CD4-positive, CD25-positive, alpha-beta regulatory T cell (primary cell): ENCODE data around the gene ADM. TPM values are rescaled to one million over a fixed set of nuclear protein-coding genes. Genes with fewer than 3 reads are reported as not detected.
A peak's percentile ranks its signal among the peaks of the same experiment; 100 is the strongest.

Experiments
- ATAC-seq, 2 donors: fragments of 150-1000 bp; cut with Tn5 transposase; one replicate each; pipeline ENCODE4 v1.10.0; 2021; ENCODE audit warnings: low read depth in 2 of 2, moderate number of reproducible peaks in 2 of 2, moderate library complexity in 1 of 2
- DNase-seq, 3 donors: peaks; one replicate each; pipeline versions ENCODE4 v3.0.0 to v3.0.0-alpha.2; 2012 to 2022; ENCODE audit warnings: mixed read lengths in 1 of 3
- H3K27ac ChIP-seq: one replicate; pipeline ENCODE4 v1.7.0; 2013; ENCODE audit warnings: mild to moderate bottlenecking, low read length; ENCODE audit not compliant: insufficient read depth, poor library complexity, severe bottlenecking
- H3K27me3 ChIP-seq: one replicate; pipeline ENCODE4 v1.7.0; 2013; ENCODE audit warnings: low read length; ENCODE audit not compliant: control insufficient read depth, insufficient read depth
- H3K36me3 ChIP-seq: one replicate; pipeline ENCODE4 v1.7.0; 2013; ENCODE audit warnings: mild to moderate bottlenecking, low read length, moderate library complexity; ENCODE audit not compliant: control insufficient read depth, insufficient read depth
- H3K4me1 ChIP-seq: 2 replicates; pipeline ENCODE4 v1.7.0; 2013; ENCODE audit warnings: mild to moderate bottlenecking, low read length; ENCODE audit not compliant: insufficient read depth, control insufficient read depth, poor library complexity, severe bottlenecking
- H3K4me3 ChIP-seq: one replicate; pipeline ENCODE4 v1.7.0; 2013; ENCODE audit warnings: low read depth, mild to moderate bottlenecking, low read length, moderate library complexity
- H3K9me3 ChIP-seq, 2 experiments: 1 replicate in 1 of 2; 2 replicates in 1 of 2; pipeline ENCODE4 v1.7.0; 2013; ENCODE audit warnings: low read length in 2 of 2, mild to moderate bottlenecking in 1 of 2, moderate library complexity in 1 of 2; ENCODE audit not compliant: control insufficient read depth in 2 of 2
- H3K27ac Mint-ChIP-seq, 3 donors: one replicate each; pipeline ENCODE4 v1.8.0; 2020 to 2022; ENCODE audit warnings: mild to moderate bottlenecking in 3 of 3, mixed read lengths in 3 of 3, moderate library complexity in 2 of 3
- H3K27me3 Mint-ChIP-seq: one replicate; pipeline ENCODE4 v1.8.0; 2022; ENCODE audit warnings: mild to moderate bottlenecking, mixed read lengths
- H3K36me3 Mint-ChIP-seq: one replicate; pipeline ENCODE4 v1.8.0; 2020; ENCODE audit warnings: mixed read lengths
- H3K4me1 Mint-ChIP-seq, 4 donors: one replicate each; pipeline ENCODE4 v1.8.0; 2020 to 2022; ENCODE audit warnings: mixed read lengths in 4 of 4, mild to moderate bottlenecking in 1 of 4
- H3K4me3 Mint-ChIP-seq, 4 donors: one replicate each; pipeline ENCODE4 v1.8.0; 2020 to 2022; ENCODE audit warnings: mild to moderate bottlenecking in 4 of 4, mixed read lengths in 4 of 4, moderate library complexity in 3 of 4
- H3K9me3 Mint-ChIP-seq, 7 donors: one replicate each; pipeline ENCODE4 v1.8.0; 2020 to 2022; ENCODE audit warnings: mixed read lengths in 7 of 7, mild to moderate bottlenecking in 3 of 7, moderate library complexity in 2 of 7
- polyA plus RNA-seq, 4 donors: library from polyadenylated mRNA; unstranded; fragments of 300-500 nt; fragmentation: Illumina TruSeq; gene quantifications; one replicate each; pipeline ENCODE4 v1.2.3, GENCODE V29; 2021
- total RNA-seq: library from RNA; stranded (reverse); gene quantifications from one replicate; pipeline ENCODE4 v1.2.3, GENCODE V29; 2022

The ADM gene
- total and polyA plus RNA-seq, 5 donors from 2014 or later: 0.39 TPM; not detected in 4

GRCh38 chr11:10267821-10268220, 37.1 kb upstream of the ADM start:
- H3K36me3 Mint-ChIP-seq: no peaks in the 10 kb centered on the region
- no peak overlapping the region for H3K4me3 Mint-ChIP-seq
- peaks cover 0 to 3% (median 0%) of the 10 kb centered on the region in 4 donors for H3K4me1 Mint-ChIP-seq
- ATAC-seq (no peak), DNase-seq (no peak)
- peaks cover 0 to 2% (median 0%) of the 10 kb centered on the region in 7 donors for H3K9me3 Mint-ChIP-seq
- H3K27ac Mint-ChIP-seq: no peak overlapping the region
- Histone ChIP-seq H3K36me3 (no peaks in the 10 kb centered on the region), H3K27ac (no peak overlapping the region), H3K4me3 (no peak overlapping the region), H3K4me1 (no peaks in the 10 kb centered on the region), H3K27me3 (no peaks in the 10 kb centered on the region), H3K9me3 (no peaks in the 10 kb centered on the region)
- H3K27me3 Mint-ChIP-seq: peaks cover 8% of the 10 kb centered on the region

- H3K27ac ChIP-seq: no peak overlapping the region
- Mint-ChIP-seq H3K9me3 (peaks cover 0 to 2% (median 0%) of the 10 kb centered on the region in 7 donors), H3K36me3 (no peaks in the 10 kb centered on the region), H3K27ac (no peak overlapping the region), H3K4me1 (peaks cover 0 to 8% (median 2%) of the 10 kb centered on the region in 4 donors), H3K27me3 (peaks cover 13% of the 10 kb centered on the region), H3K4me3 (no peak overlapping the region)
- H3K36me3 ChIP-seq: no peaks in the 10 kb centered on the region
- ATAC-seq: no peak
- DNase-seq: no peak
- H3K9me3 ChIP-seq: no peaks in the 10 kb centered on the region
- no peaks in the 10 kb centered on the region for H3K4me1 ChIP-seq
- H3K4me3 ChIP-seq: no peak overlapping the region
- H3K27me3 ChIP-seq: no peaks in the 10 kb centered on the region
Observed at GRCh38 chr11:10268746-10269488, 36.0 kb upstream of the ADM start.

GRCh38 chr11:10272132-10272531, 32.7 kb upstream of the ADM start:
- Histone ChIP-seq H3K9me3 (no peaks in the 10 kb centered on the region), H3K4me1 (no peaks in the 10 kb centered on the region), H3K27ac (no peak overlapping the region), H3K36me3 (no peaks in the 10 kb centered on the region), H3K4me3 (no peak overlapping the region), H3K27me3 (no peaks in the 10 kb centered on the region)
- no peak overlapping the region for H3K27ac Mint-ChIP-seq
- H3K4me3 Mint-ChIP-seq: no peak overlapping the region
- peak in 1 of 2 donors; percentile 62 for ATAC-seq
- no peak for DNase-seq
- peaks cover 23% of the 10 kb centered on the region for H3K27me3 Mint-ChIP-seq
- no peaks in the 10 kb centered on the region for H3K36me3 Mint-ChIP-seq
- peaks cover 0 to 2% (median 0%) of the 10 kb centered on the region in 7 donors for H3K9me3 Mint-ChIP-seq
- peaks cover 4 to 7% (median 5%) of the 10 kb centered on the region in 4 donors for H3K4me1 Mint-ChIP-seq

- peaks cover 27% of the 10 kb centered on the region for H3K27me3 Mint-ChIP-seq
- H3K9me3 Mint-ChIP-seq: peaks cover 0 to 2% (median 0%) of the 10 kb centered on the region in 7 donors
- Histone ChIP-seq H3K4me1 (no peaks in the 10 kb centered on the region), H3K36me3 (no peaks in the 10 kb centered on the region), H3K4me3 (no peak overlapping the region), H3K9me3 (no peaks in the 10 kb centered on the region), H3K27ac (no peak overlapping the region), H3K27me3 (no peaks in the 10 kb centered on the region)
- H3K27ac Mint-ChIP-seq: peak overlapping the region in 1 of 3 donors; percentile 31
- H3K4me3 Mint-ChIP-seq: no peak overlapping the region
- H3K36me3 Mint-ChIP-seq: no peaks in the 10 kb centered on the region
- DNase-seq (no peak), ATAC-seq (no peak)
- peaks cover 4 to 7% (median 5%) of the 10 kb centered on the region in 4 donors for H3K4me1 Mint-ChIP-seq
Observed at GRCh38 chr11:10273738-10274137, 31.1 kb upstream of the ADM start.

- Histone ChIP-seq H3K27ac (no peak overlapping the region), H3K4me1 (no peaks in the 10 kb centered on the region), H3K4me3 (no peak overlapping the region), H3K36me3 (no peaks in the 10 kb centered on the region), H3K9me3 (no peaks in the 10 kb centered on the region), H3K27me3 (no peaks in the 10 kb centered on the region)
- DNase-seq: no peak
- ATAC-seq: no peak
- H3K27me3 Mint-ChIP-seq: peaks cover 27% of the 10 kb centered on the region
- H3K36me3 Mint-ChIP-seq: no peaks in the 10 kb centered on the region
- H3K4me3 Mint-ChIP-seq: no peak overlapping the region
- no peak overlapping the region for H3K27ac Mint-ChIP-seq
- H3K4me1 Mint-ChIP-seq: peaks cover 4 to 7% (median 5%) of the 10 kb centered on the region in 4 donors
- H3K9me3 Mint-ChIP-seq: peaks cover 0 to 2% (median 0%) of the 10 kb centered on the region in 7 donors
Observed at GRCh38 chr11:10274726-10275125, 30.1 kb upstream of the ADM start.

GRCh38 chr11:10275714-10276113, 29.2 kb upstream of the ADM start:
- no peaks in the 10 kb centered on the region for H3K9me3 ChIP-seq
- H3K36me3 ChIP-seq: no peaks in the 10 kb centered on the region
- H3K27ac Mint-ChIP-seq: no peak overlapping the region
- H3K4me3 Mint-ChIP-seq: no peak overlapping the region
- no peaks in the 10 kb centered on the region for H3K4me1 ChIP-seq
- no peak for ATAC-seq
- DNase-seq: no peak
- peaks cover 0 to 2% (median 0%) of the 10 kb centered on the region in 7 donors for H3K9me3 Mint-ChIP-seq
- no peaks in the 10 kb centered on the region for H3K27me3 ChIP-seq
- no peaks in the 10 kb centered on the region for H3K36me3 Mint-ChIP-seq
- peaks cover 4 to 7% (median 5%) of the 10 kb centered on the region in 4 donors for H3K4me1 Mint-ChIP-seq
- no peak overlapping the region for H3K27ac ChIP-seq
- H3K4me3 ChIP-seq: no peak overlapping the region
- H3K27me3 Mint-ChIP-seq: peaks cover 27% of the 10 kb centered on the region

DNA sequence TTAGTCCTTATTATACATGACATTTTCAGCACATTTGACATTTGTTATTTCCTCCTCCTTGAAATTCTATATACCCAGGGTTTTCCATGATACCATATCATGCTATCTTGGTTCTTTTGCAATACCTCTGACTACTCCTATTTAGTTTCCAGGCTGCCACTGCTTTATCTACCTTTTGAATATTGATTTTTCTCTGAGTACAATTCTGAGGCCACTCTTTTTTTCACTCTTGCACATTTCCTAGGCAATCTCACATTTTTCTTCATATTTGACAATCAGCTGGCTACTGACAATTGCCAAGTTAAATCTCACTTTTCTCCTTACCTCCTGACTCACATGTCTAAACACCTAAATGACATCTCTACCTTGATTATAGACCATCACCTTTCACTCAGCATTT, 22.8 kb upstream of the ADM start:
- no peak for ATAC-seq

GRCh38 chr11:10283991-10284390, 20.9 kb upstream of the ADM start:
- peaks cover 22% of the 10 kb centered on the region for H3K27me3 Mint-ChIP-seq
- ATAC-seq: no peak
- Histone ChIP-seq H3K9me3 (no peaks in the 10 kb centered on the region), H3K4me3 (no peak overlapping the region), H3K27ac (no peak overlapping the region), H3K27me3 (peaks cover 14% of the 10 kb centered on the region), H3K4me1 (no peaks in the 10 kb centered on the region), H3K36me3 (no peaks in the 10 kb centered on the region)
- H3K27ac Mint-ChIP-seq: no peak overlapping the region
- no peak for DNase-seq
- no peak overlapping the region for H3K4me3 Mint-ChIP-seq
- H3K36me3 Mint-ChIP-seq: no peaks in the 10 kb centered on the region
- peaks cover 0 to 2% (median 0%) of the 10 kb centered on the region in 7 donors for H3K9me3 Mint-ChIP-seq
- H3K4me1 Mint-ChIP-seq: peaks cover 0 to 5% (median 1%) of the 10 kb centered on the region in 4 donors

More for the DNA sequence above, 22.8 kb upstream of the ADM start:
- no peak overlapping the region for H3K4me3 ChIP-seq
- no peak for DNase-seq
- H3K36me3 ChIP-seq: no peaks in the 10 kb centered on the region
- H3K4me1 ChIP-seq: no peaks in the 10 kb centered on the region
- Mint-ChIP-seq H3K9me3 (no peaks in the 10 kb centered on the region), H3K27me3 (peaks cover 24% of the 10 kb centered on the region), H3K36me3 (no peaks in the 10 kb centered on the region), H3K27ac (no peak overlapping the region), H3K4me1 (peaks cover 0 to 5% (median 1%) of the 10 kb centered on the region in 4 donors), H3K4me3 (no peak overlapping the region)
- H3K27ac ChIP-seq: no peak overlapping the region
- peaks cover 14% of the 10 kb centered on the region for H3K27me3 ChIP-seq
- H3K9me3 ChIP-seq: no peaks in the 10 kb centered on the region
